ENCODE results near the gene ANKRD52. TPM values are rescaled to one million over a fixed set of nuclear protein-coding genes. Genes with fewer than 3 reads are reported as not detected.
"Not testable (repeated sequence)": the region's sequence is repeated elsewhere in the genome, so short reads cannot be mapped to it uniquely, and the experiment has no call there.

The ANKRD52 gene
- total RNA-seq, 1 donor from 2014 or later, result 67.7 TPM

DNA sequence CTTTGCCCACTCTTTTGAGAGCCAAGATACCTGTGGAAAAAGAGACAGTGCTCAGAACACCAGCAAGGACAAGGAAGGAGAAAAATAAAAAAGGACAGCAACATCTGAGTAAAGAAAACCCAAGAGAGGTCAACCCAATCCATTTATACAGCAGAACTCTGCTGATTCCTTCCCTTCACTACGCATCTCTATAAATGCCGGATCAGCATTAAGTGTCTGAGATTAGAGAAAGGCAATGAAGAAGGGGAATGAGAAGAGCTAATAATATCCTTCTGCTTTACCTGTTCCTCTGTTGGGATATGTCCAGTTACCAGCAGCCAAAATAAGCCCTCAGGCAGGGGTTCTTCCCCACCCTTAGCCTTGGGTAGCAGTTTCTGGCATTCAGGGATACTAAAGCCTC, 24.4 kb upstream of the ANKRD52 start:
- H3K4me3 Mint-ChIP-seq (ENCODE audit: unreplicated experiment), result no peak overlapping the region
- H3K4me1 Mint-ChIP-seq (ENCODE audit: unreplicated experiment), result no peaks in the 10 kb centered on the region
- no peak overlapping the region for H3K27ac Mint-ChIP-seq (ENCODE audit: unreplicated experiment)
- no peak for DNase-seq (ENCODE audit: extremely low spot score, unreplicated experiment)
- H3K27me3 Mint-ChIP-seq (ENCODE audit: unreplicated experiment), result no peaks in the 10 kb centered on the region
- H3K36me3 Mint-ChIP-seq (ENCODE audit: unreplicated experiment), result peaks cover 42% of the 10 kb centered on the region
- H3K9me3 Mint-ChIP-seq (ENCODE audit: unreplicated experiment), result no peaks in the 10 kb centered on the region
- TF ChIP-seq, protein P1, sequence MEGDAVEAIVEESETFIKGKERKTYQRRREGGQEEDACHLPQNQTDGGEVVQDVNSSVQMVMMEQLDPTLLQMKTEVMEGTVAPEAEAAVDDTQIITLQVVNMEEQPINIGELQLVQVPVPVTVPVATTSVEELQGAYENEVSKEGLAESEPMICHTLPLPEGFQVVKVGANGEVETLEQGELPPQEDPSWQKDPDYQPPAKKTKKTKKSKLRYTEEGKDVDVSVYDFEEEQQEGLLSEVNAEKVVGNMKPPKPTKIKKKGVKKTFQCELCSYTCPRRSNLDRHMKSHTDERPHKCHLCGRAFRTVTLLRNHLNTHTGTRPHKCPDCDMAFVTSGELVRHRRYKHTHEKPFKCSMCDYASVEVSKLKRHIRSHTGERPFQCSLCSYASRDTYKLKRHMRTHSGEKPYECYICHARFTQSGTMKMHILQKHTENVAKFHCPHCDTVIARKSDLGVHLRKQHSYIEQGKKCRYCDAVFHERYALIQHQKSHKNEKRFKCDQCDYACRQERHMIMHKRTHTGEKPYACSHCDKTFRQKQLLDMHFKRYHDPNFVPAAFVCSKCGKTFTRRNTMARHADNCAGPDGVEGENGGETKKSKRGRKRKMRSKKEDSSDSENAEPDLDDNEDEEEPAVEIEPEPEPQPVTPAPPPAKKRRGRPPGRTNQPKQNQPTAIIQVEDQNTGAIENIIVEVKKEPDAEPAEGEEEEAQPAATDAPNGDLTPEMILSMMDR (IDR thresholded peaks at IDR 0.05), result no peak

DNA sequence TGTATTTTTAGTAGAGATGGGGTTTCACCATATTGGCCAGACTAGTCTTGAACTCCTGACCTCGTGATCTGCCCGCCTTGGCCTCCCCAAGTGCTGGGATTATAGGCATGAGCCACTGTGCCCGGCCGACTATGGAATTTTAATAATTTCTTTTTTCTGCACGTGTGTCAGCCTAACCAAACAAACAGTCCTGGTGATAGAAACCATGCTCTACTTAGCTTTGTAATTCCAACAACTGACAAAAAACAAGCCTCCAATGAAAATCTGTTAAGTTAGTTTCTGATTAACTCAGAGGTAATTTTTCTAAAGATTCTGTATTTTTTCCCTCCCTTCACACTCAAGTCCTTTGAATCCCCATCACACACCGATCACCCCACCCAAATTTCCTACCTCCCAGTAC, 23.8 kb upstream of the ANKRD52 start:
- Mint-ChIP-seq H3K9me3 (ENCODE audit: unreplicated experiment) (no peaks in the 10 kb centered on the region), H3K27ac (ENCODE audit: unreplicated experiment) (no peak overlapping the region), H3K4me1 (ENCODE audit: unreplicated experiment) (no peaks in the 10 kb centered on the region), H3K36me3 (ENCODE audit: unreplicated experiment) (peaks cover 43% of the 10 kb centered on the region), H3K27me3 (ENCODE audit: unreplicated experiment) (no peaks in the 10 kb centered on the region), H3K4me3 (ENCODE audit: unreplicated experiment) (no peak overlapping the region)
- TF ChIP-seq, protein P1 (IDR thresholded peaks at IDR 0.05), result no peak
- DNase-seq (ENCODE audit: extremely low spot score, unreplicated experiment), result no peak

DNA sequence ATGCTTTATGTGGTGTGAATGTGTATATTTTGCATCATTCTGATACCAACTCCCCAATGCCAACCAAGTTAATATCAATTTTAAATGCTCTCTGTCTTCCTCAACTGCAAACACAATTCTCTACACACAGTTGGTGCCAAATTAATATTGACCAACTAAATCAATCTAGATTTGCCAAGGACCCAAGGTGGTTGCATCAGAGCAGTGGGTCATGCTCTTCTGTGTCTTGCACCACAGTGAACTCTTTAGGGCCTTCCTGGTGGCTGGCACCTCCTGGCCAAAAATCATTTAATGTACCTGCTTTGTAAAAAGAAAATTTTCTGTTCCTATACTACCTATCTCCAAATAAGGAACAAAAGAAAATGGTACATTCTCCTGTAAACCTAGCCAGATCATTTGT, 22.7 kb upstream of the ANKRD52 start:
- H3K4me3 Mint-ChIP-seq (ENCODE audit: unreplicated experiment), result no peak overlapping the region
- no peak overlapping the region for H3K27ac Mint-ChIP-seq (ENCODE audit: unreplicated experiment)
- H3K27me3 Mint-ChIP-seq (ENCODE audit: unreplicated experiment), result no peaks in the 10 kb centered on the region
- peaks cover 36% of the 10 kb centered on the region for H3K36me3 Mint-ChIP-seq (ENCODE audit: unreplicated experiment)
- TF ChIP-seq, protein P1 (IDR thresholded peaks at IDR 0.05), result no peak
- DNase-seq (ENCODE audit: extremely low spot score, unreplicated experiment), result no peak
- H3K4me1 Mint-ChIP-seq (ENCODE audit: unreplicated experiment), result no peaks in the 10 kb centered on the region
- no peaks in the 10 kb centered on the region for H3K9me3 Mint-ChIP-seq (ENCODE audit: unreplicated experiment)

DNA sequence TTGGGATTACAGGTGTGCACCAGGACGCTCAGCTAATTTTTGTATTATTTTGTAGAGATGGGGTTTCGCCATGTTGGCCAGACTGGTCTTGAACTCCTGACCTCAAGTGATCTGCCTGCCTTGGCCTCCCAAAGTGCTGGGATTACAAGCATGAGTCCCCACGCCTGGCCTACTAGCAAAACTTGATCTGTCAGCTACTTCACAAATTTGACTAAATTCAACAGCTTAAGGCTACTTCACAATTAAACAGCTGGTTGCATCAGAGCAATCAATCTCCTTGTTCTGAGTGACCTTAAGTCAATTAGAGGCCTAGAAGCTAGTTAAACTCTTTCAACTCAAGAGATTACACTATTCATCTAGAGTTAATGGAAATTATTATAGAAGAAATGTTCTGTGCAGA, 20.7 kb upstream of the ANKRD52 start:
- TF ChIP-seq, protein P1 (IDR thresholded peaks at IDR 0.05), result no peak
- Mint-ChIP-seq H3K9me3 (ENCODE audit: unreplicated experiment) (no peaks in the 10 kb centered on the region), H3K4me1 (ENCODE audit: unreplicated experiment) (no peaks in the 10 kb centered on the region), H3K4me3 (ENCODE audit: unreplicated experiment) (no peak overlapping the region), H3K36me3 (ENCODE audit: unreplicated experiment) (peaks cover 39% of the 10 kb centered on the region), H3K27ac (ENCODE audit: unreplicated experiment) (no peak overlapping the region), H3K27me3 (ENCODE audit: unreplicated experiment) (no peaks in the 10 kb centered on the region)
- no peak for DNase-seq (ENCODE audit: extremely low spot score, unreplicated experiment)

GRCh38 chr12:56274299-56274698, 16.1 kb upstream of the ANKRD52 start:
- Mint-ChIP-seq H3K9me3 (ENCODE audit: unreplicated experiment) (no peaks in the 10 kb centered on the region), H3K4me3 (ENCODE audit: unreplicated experiment) (no peak overlapping the region), H3K27me3 (ENCODE audit: unreplicated experiment) (no peaks in the 10 kb centered on the region), H3K27ac (ENCODE audit: unreplicated experiment) (no peak overlapping the region), H3K4me1 (ENCODE audit: unreplicated experiment) (no peaks in the 10 kb centered on the region), H3K36me3 (ENCODE audit: unreplicated experiment) (peaks cover 37% of the 10 kb centered on the region)
- no peak for DNase-seq (ENCODE audit: extremely low spot score, unreplicated experiment)
- TF ChIP-seq, protein P1 (IDR thresholded peaks at IDR 0.05), result no peak

- not testable (repeated sequence) for H3K9me3 Mint-ChIP-seq (ENCODE audit: unreplicated experiment); DNase-seq (ENCODE audit: extremely low spot score, unreplicated experiment); H3K27me3 Mint-ChIP-seq (ENCODE audit: unreplicated experiment); H3K4me1 Mint-ChIP-seq (ENCODE audit: unreplicated experiment); H3K4me3 Mint-ChIP-seq (ENCODE audit: unreplicated experiment); H3K27ac Mint-ChIP-seq (ENCODE audit: unreplicated experiment)
- H3K36me3 Mint-ChIP-seq (ENCODE audit: unreplicated experiment), result peaks cover 32% of the 10 kb centered on the region
Observed at GRCh38 chr12:56272468-56272867, 14.3 kb upstream of the ANKRD52 start.

All from osteocyte (in vitro differentiated cells).